ENCODE data around the gene MAPK11. TPM values are rescaled to one million over a fixed set of nuclear protein-coding genes. Genes with fewer than 3 reads are reported as not detected.
A peak's percentile ranks its signal among the peaks of the same experiment; 100 is the strongest.
"Not testable (repeated sequence)": the region's sequence is repeated elsewhere in the genome, so short reads cannot be mapped to it uniquely, and the experiment has no call there.

The MAPK11 gene
- total and polyA plus RNA-seq, 2 donors (not counting 1 experiment from before 2014, with no cell fraction given) = 2.6 to 7.6 TPM

GRCh38 chr22:50273352-50273751 is 3.2 kb upstream of the MAPK11 start:
- not testable (repeated sequence) for H4K20me1 ChIP-seq (ENCODE audit: control insufficient read depth, extremely low read depth, insufficient read depth, low read length); H2AFZ ChIP-seq (ENCODE audit: low read length); H3K27ac ChIP-seq (ENCODE audit: insufficient read depth, low read length); H3K4me1 ChIP-seq (ENCODE audit: control insufficient read depth, extremely low read depth, insufficient read depth, low read length); H3K79me2 ChIP-seq (ENCODE audit: control insufficient read depth, insufficient read depth, low read length); H3K4me2 ChIP-seq (ENCODE audit: extremely low read depth, insufficient read depth, low read length); H3K27me3 ChIP-seq (ENCODE audit: control insufficient read depth, insufficient read depth, low read length); H3K9ac ChIP-seq (ENCODE audit: insufficient read depth, low read length); DNase-seq (ENCODE audit: low read depth in 2 of 2); H3K9me3 ChIP-seq (ENCODE audit: control insufficient read depth, insufficient read depth, low read depth, low read length); H3K4me3 ChIP-seq (replicated peaks in 1 of 4; ENCODE audit: control extremely low read depth in 1 of 4, insufficient read depth in 1 of 4, low read depth in 3 of 4, low read length in 4 of 4)
- peaks cover 31% of the 10 kb centered on the region for H3K36me3 ChIP-seq (ENCODE audit: control insufficient read depth, insufficient read depth, low read length)

- Histone ChIP-seq H3K79me2 (ENCODE audit: control insufficient read depth, insufficient read depth, low read length) (peaks cover 1% of the 10 kb centered on the region), H3K4me2 (ENCODE audit: extremely low read depth, insufficient read depth, low read length) (no peak overlapping the region), H3K4me1 (ENCODE audit: control insufficient read depth, extremely low read depth, insufficient read depth, low read length) (peaks cover 10% of the 10 kb centered on the region), H2AFZ (ENCODE audit: low read length) (no peak overlapping the region), H3K9ac (ENCODE audit: insufficient read depth, low read length) (no peak overlapping the region), H3K4me3 (replicated peaks in 1 of 4; ENCODE audit: control extremely low read depth in 1 of 4, insufficient read depth in 1 of 4, low read depth in 3 of 4, low read length in 4 of 4) (no peak overlapping the region), H3K9me3 (ENCODE audit: control insufficient read depth, insufficient read depth, low read depth, low read length) (no peaks in the 10 kb centered on the region), H4K20me1 (ENCODE audit: control insufficient read depth, extremely low read depth, insufficient read depth, low read length) (no peaks in the 10 kb centered on the region), H3K27me3 (ENCODE audit: control insufficient read depth, insufficient read depth, low read length) (no peaks in the 10 kb centered on the region), H3K36me3 (ENCODE audit: control insufficient read depth, insufficient read depth, low read length) (peaks cover 20% of the 10 kb centered on the region), H3K27ac (ENCODE audit: insufficient read depth, low read length) (no peak overlapping the region)
- peak in 1 of 2 donors; percentile 19 for DNase-seq (ENCODE audit: low read depth in 2 of 2)
- no peak for TF ChIP-seq EZH2 (IDR thresholded peaks at IDR 0.05; ENCODE audit: low read length, missing control alignments)
- no peak for TF ChIP-seq CTCF (conservative IDR thresholded peaks at IDR 0.05 in 1 of 2, IDR thresholded peaks at IDR 0.05 in 1 of 2; ENCODE audit: low read depth in 1 of 2, low read length in 2 of 2)
Measured at GRCh38 chr22:50272044-50272802, 2.0 kb upstream of the MAPK11 start.

DNA sequence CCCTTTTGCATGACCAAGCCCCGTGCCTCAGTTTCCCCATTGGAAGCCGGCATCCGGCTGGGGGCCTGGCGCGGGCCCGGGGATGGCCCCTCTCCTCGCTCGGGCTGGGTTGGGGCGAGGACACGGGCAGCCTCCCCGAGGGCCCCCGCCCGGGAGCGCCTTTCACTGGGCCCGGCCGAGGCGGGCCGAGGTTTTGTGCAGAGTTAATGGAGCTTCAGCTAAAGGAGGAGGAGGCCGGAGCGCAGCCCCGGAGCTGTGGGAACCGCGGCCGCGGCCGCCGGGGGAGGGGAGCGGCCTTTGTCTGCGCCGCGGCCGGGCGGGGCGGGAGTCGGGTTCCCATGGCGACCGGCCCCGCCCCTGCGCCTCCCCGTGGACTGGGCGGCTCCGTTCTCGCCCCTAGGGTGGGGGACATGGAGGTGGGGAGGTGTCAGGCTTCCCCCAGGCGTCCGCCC is 1.4 kb upstream of the MAPK11 start:
- no peaks in the 10 kb centered on the region for H3K27me3 ChIP-seq (ENCODE audit: control insufficient read depth, insufficient read depth, low read length)
- peak; percentile 43 to 63 for DNase-seq (ENCODE audit: low read depth in 2 of 2)
- no peaks in the 10 kb centered on the region for H4K20me1 ChIP-seq (ENCODE audit: control insufficient read depth, extremely low read depth, insufficient read depth, low read length)
- H3K36me3 ChIP-seq (ENCODE audit: control insufficient read depth, insufficient read depth, low read length) = peaks cover 18% of the 10 kb centered on the region
- no peak overlapping the region for H2AFZ ChIP-seq (ENCODE audit: low read length)
- TF ChIP-seq EZH2 (IDR thresholded peaks at IDR 0.05; ENCODE audit: low read length, missing control alignments) (no peak), CTCF (conservative IDR thresholded peaks at IDR 0.05 in 1 of 2, IDR thresholded peaks at IDR 0.05 in 1 of 2; ENCODE audit: low read depth in 1 of 2, low read length in 2 of 2) (peak in 1 of 2 donors; percentile 10)
- H3K4me1 ChIP-seq (ENCODE audit: control insufficient read depth, extremely low read depth, insufficient read depth, low read length) = peaks cover 10% of the 10 kb centered on the region
- H3K9me3 ChIP-seq (ENCODE audit: control insufficient read depth, insufficient read depth, low read depth, low read length) = no peaks in the 10 kb centered on the region
- peak overlapping the region; percentile 90 for H3K4me2 ChIP-seq (ENCODE audit: extremely low read depth, insufficient read depth, low read length)
- H3K27ac ChIP-seq (ENCODE audit: insufficient read depth, low read length) = no peak overlapping the region
- peaks cover 1% of the 10 kb centered on the region for H3K79me2 ChIP-seq (ENCODE audit: control insufficient read depth, insufficient read depth, low read length)
- H3K4me3 ChIP-seq (replicated peaks in 1 of 4; ENCODE audit: control extremely low read depth in 1 of 4, insufficient read depth in 1 of 4, low read depth in 3 of 4, low read length in 4 of 4) = peak overlapping the region in 3 of 4 experiments; percentile 19 to 66 (median 33)
- peak overlapping the region; percentile 10 for H3K9ac ChIP-seq (ENCODE audit: insufficient read depth, low read length)

Data from fibroblast of lung (primary cell).